GM18909 (cell line): ENCODE results near the gene RABEP1.

ENCODE experiments used
- ATAC-seq: cut with Tn5 transposase; IDR thresholded peaks from one replicate; pipeline ENCODE4 v1.9.1; 2021; ENCODE audit warnings: mild to moderate bottlenecking; ENCODE audit not compliant: unreplicated experiment, poor library complexity

The RABEP1 gene

DNA sequence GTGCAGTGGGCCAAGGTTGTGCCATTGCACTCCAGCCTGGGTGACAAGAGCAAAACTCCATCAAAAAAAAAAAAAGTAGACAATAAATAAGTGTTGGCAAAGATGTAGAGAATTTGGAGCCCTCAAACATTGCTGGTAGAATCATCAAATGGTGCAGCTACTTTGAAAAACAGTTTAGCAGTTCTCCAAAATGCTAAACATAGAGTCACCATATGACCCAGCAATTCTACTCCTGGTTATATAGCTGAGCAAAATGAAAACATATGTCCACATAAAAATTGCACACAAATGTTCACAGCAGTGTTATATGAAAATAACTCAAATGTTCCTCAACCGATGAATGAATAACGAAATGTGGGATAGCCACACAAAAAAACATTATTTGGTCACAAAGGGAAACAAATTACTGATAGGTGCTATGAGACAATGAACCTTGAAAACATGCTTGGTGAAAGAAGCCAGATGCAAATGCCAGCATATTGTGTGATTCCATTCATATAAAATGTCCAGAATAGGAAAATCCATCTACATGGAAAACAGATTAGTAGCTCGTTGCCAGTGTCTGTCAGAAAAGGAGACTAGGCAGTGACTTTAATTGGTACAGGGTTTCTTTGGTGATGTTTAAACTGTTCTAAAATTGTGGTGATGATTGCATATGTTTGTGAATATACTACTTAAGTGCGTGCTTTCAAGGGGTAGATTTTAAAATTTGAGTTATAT lies 12.7 kb upstream of the RABEP1 start:
- no peak for ATAC-seq

DNA sequence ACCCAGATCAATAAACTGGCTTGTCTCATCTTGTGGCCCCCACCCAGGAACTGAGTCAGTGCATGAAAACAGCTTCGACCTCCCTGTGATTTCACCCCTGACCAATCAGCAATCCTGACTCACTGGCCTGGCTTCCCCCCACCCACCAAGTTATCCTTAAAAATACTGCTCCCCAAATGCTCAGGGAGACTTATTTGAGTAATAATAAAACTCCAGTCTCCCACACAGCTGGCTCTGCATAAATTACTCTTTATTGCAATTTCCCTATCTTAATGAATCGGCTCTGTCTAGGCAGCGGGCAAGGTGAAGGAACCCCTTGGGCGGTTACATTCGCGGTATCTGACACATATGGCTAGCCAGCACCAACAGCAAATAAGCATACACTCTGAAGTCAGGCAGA lies 9.8 kb upstream of the RABEP1 start:
- ATAC-seq, result no peak

DNA sequence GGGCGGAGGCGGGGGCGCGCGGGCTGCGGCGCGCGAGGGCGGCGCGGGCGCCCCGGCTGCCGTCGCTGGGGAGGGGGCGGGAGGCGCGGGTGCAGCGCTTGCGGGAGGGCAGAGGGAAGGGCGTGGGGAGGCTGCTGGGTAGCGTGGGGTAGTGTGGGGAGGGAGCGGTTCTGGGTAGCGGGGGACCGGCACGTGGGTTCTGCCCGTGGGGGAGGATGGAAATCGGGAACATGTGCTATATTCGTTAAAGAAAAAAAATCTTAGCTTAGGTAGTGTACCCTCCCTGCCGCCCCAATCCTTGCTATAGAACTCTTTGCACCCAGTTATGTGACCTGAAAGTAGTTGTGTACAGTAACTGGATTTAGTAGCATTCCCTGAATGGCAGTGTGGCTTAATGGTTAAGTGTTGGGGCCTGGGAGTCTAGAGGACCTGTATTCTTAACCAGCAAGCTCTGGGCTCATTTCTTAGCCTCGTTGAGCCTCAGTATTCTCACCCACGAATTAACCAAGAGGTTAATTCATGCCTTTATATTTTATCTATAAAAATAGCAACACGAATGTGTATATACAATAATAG lies 646 bp downstream of the RABEP1 start:
- no peak for ATAC-seq

DNA sequence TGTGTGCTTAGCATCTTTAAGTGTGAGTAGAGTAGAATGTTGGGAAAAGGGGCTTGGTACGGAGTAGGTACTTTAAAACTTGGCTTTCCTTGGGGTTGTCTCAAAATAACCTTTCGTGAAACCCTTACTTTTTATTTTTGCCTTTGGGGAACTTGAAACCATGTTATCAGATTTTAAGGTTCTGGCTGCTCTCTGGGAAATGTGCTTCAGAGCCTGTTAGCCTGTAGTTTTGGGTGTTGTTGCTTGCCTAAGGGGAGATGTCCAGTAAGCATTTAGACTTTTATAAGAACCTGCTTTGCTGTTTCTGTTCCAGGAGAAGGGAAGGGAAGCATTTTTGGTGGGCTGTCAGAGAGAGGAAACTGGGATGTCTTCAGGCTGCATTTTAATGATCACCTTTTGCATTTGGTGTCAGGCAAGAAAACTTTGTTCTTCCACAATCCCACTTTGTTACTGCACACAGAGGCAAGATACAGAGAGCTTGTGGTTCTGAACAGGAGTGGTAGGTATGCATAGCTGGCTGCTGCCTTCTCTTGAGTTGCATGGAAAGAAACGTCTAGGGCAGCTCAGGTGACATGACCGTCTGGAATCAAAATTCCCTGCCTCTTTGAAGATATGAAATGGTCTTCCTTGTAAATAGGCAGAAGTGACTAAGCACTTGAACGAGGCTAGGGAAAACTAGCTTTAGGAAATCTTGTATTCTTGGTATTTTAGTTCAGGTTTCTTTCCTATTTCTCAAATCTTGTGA lies 1.7 kb downstream of the RABEP1 start:
- no peak for ATAC-seq

DNA sequence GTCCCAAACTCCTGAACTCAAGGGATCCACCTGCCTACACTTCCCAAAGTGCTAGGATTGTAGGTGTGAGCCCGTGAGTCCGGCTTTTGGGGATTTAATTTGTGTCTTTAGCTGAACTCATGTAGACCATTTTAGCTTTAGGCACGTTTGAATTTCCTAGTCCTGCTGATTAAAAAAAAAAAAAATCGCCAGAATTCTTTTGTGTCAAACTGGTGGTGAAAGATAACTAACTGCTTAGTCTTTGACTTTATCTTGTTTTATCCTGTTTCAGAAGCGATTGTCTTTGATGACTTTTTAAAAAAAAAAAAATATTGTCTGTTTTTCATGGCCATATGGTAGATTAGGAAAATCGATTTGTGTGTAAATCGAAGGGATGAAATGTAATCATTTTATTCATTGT lies 2.6 kb downstream of the RABEP1 start:
- ATAC-seq, result no peak

DNA sequence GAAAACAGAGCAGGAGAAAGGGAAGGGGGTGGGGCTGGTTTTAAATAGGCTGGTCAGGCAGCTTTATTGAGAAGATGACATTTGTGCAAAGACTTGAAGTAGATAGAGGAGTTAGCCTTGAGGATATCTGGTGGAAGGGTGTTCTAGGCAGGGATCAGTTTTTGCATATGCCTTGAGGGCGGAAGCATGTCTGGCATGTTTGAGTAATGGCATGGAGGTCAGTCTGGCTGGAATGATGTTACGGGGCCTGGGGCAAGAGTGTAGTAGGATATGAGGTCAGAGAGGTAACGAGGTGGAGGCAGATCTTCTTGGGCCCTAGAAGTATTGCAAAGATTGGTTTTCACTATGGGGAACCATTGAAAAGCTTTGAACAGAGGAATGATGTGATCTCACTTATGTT lies 4.8 kb downstream of the RABEP1 start:
- no peak for ATAC-seq

DNA sequence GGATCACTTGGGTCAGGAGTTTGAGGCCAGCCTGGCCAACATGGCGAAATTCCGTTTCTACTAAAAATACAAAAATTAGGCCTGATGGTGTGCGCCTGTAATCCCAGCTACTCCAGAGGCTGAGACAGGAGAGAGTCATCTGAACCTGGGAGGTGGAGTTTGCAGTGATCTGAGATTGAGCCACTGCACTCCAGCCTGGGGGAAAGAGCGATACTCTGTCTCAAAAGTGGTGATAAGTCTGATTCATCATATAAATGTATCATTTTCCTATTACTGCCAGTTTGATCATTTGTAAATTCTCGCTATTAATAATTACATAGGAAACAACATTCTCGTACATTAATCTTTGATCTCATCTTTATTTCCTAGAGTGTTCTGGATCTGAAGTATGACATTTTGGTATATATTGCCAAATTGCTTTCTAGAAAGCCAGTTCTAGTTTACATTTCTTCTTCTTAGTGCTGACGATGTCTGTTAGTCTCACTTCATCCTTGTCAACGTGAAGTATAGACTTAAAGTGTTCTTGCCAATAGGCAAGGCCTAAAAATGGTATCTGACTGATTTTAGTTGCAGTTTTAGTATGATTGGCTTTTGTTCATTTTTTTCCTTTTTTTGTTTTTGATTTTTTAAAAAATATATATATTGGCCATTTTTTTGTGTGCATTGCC lies 9.7 kb downstream of the RABEP1 start:
- no peak for ATAC-seq

DNA sequence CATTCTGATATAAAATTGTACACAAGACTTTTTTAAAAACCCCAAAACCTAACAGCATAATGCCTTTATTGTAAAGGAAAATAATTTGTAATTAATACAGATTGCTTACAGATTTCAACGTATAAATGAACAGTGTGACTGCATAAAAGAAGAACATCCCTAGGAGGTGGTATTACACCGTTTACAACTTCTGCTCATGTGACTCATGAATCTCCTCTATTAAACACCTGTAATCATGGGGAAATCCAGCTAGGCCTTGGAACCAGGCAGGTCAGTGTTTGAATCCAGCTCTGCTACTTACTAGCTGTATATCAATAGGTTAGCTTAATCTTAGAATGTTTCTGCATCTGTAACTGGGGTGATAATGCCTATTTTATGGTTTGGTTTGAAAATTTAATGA lies 15.2 kb downstream of the RABEP1 start:
- ATAC-seq, result no peak

DNA sequence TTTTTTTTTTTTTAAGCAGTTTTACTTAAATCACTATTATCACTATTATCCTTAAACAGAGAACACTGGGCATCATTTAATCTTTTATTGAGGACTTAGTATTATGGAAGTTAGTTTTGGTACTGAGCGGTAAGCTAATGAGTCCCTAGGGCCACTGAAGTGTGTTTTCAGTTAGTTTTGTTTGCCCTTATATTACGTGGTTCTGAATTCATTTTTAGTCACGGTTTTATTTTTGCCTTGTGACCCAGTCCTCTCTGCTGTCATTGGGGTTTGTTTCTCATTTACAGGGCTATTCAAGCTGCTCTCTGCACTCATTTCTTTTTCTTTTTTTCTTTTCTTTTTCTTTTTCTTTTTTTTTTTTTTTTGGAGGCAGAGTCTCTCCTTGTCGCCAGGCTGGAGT lies 17.3 kb downstream of the RABEP1 start:
- no peak for ATAC-seq

DNA sequence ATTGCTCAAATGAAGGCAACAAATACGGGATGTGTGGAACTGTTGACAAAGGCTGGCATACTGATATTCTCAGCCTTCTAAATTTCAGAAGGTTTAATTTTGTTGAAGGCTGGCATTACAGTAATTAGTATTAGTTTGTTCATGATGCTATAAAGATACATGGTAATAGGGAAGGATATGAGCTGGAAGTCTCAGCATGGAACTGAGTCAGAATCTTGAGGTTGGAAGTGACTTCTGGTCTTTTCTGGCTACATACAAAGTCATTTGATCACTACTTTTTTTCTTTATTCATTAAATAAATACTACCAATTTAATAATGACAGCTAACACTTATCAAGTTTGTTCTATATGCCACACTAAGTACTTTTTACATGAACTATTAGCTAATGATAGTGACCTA lies 22.6 kb downstream of the RABEP1 start:
- no peak for ATAC-seq

DNA sequence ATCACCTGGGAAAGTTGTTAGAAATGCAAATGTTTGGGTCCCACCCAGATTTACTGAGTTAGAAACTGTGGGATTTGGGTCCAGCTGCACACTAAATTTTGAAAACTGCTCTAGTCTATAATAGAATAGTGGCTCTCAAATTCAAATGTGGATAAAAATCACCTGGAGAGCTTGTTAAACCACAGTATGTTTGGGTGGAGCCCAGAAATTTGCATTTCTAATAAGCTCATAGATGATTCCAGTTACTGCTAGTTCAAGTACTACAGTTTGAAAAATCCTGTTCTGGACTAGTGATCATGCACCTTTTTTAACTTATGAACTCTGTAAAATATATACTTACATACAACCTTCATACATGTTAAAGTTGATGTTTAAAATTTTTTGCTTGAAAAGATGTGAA lies 27.8 kb downstream of the RABEP1 start:
- ATAC-seq, result no peak

DNA sequence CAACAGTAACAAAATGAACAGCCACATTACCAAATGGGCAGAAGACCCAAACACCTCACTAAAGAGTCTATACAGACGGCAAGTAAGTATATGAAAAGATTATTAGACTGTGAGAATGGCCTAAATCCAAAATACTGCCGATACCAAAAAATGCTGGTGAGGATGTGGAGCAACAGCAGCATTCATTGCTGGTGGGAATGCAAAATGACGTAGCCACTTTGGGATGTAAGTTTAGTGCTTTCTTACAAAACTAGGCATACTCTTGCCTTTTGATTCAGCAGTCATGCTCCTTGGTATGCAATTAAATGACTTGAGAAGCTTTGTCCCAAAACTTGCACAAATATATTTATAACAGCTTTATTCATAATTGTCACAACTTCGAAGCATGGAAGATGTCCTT lies 43.8 kb downstream of the RABEP1 start:
- ATAC-seq, result no peak

DNA sequence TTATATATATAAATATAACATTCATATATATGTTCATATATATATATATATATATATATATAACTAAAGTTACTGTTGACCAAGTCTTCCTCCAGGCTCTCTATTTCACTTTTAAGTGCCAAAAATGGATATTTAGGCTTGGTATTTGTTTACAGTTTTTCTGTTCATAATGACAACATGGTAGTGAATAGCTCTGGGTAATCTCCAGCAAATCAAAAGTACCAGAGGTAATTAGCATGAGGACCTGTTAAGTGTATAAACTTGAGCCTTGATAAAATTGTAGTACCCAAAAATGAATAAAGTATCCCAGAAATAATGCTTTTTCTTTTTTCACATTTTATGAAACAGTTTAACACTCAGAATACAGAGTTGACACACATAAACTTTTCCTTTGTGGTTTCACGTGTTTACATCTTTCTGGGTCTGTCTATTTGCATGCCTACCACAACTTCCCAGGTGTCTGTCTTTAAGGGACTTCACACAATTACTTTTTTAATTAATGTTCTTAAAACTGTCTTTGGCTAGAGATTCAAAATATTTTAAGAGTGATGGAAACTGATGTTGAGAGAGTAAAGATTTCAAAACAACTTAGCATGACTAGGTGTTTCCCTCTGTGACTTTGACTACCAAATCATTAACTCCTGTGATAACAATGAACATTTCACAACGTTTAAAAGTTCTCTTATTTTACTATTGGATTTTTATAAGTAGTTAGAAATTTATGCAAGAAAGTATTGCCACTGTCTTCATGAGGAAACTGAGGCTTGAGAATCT lies 47.9 kb downstream of the RABEP1 start:
- no peak for ATAC-seq

DNA sequence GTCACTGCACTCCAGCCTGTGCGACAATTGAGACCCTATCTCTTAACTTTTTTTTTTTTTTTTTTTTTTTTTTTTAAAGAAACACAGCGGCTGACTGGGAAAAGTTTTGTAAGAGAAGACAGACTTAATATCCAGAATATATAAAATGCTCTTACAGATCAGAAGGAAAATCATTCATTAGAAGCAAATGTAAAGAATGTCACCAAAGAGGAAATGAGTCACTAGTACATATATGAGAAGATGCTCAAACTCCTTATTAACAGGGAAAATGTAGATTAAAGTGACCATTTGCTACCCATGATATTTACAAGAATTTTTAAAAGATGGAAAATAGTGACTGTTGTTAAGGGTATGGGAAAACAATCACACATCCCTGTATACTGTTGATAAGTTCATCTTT lies 48.9 kb downstream of the RABEP1 start:
- no peak for ATAC-seq

DNA sequence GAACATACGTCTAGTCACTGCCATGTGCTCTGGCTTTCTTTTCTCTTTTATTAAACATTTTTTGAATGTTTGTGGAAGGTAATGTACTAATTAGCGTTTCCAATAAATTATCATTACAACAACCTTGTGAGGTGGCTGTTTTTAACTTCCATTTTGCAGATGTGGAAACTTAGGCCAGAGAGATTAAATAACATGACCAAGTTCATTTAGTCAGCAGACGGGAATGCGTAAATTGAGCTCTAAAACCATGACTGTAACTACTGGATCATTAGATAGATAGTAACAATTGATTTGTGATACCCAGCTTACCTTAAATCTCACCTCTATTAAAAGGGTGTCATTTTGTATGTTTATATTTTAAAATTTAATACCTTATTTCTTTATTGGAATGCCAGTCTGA lies 49.4 kb downstream of the RABEP1 start:
- ATAC-seq, result no peak

DNA sequence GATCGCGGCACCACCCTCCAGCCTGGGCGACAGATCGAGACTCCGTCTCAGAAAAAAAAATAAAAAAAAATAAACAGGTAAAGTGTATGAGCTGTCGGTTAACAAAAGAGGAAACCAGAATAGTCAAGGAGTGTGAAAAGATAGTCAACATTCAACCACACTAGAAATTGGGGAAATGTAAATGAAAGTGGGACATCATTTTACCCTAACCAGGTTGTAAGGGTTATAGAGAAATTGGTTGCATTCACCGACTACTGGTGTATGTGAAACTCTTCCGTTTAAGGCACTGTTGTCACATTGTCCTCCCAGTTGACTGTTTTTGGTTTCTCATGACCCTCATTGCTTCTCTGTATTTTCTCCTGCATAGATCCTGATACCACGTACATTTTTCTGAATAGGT lies 62.8 kb downstream of the RABEP1 start:
- ATAC-seq, result no peak

DNA sequence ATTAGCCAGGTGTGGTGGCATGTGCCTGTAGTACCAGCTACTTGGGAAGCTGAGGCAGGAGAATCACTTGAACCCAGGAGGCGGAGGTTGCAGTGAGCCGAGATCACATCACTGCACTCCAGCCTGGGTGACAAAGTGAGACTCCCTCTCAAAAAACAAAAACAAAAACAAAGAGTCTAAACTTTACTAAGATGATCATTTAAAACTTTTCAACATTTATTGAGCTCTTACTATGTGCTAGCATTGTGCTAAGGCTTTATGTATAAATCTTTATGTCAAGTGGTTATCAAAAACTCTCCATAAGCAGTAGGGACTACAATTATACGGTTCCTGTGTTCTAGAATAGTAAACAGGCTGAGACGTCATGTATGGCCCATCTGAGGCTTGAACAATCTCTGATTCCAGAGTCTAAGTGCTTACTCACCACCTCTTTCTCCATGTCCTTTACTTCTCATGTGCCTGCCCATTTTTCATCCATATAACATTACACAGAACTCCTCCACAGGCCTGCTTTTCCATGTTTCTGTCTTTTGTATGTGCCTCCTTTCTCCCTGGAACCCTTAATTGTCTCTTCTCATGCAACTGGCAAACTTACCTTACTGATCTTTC lies 70.7 kb downstream of the RABEP1 start:
- ATAC-seq, result no peak

DNA sequence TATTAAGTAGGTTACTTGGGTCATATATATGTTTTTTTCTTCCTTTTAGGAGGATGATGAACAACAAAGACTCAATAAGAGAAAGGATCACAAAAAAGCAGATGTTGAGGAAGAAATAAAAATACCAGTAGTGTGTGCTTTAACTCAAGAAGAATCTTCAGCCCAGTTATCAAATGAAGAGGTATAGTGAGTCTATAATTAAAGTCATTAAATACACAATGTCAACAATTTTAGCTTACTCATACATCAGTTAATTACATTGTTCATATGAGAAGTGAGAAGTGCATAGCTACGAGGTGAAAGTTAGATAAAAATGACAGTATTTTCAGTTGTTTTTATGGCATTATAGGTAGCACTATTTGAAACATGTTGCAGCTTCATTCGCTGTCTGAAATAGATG lies 72.2 kb downstream of the RABEP1 start:
- ATAC-seq, result no peak

DNA sequence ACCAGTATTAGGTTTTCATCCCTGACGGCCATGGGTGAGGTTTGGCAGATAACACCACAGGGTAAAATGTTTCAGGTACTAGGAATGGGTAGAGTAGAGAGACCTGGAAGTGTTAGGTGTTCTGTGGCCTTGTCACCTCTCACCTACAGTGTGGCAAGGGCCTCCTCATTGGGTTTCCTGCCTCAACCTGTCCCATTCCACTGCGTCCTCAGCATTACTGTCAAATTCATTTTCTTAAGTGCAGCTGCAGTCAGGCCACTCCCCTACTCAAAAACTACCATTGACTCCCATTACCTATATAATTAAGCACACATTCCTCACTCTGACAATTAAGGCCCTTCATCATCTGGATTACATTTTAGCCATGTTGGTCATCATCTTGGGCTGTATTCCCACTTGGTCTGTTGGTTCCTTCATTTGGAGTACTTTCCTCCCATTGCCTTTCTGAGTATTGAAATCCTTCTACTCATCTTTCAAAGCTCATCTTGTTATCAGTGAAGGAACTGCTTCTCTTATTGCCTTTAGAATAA lies 72.9 kb downstream of the RABEP1 start:
- no peak for ATAC-seq
